ENCODE data around the gene DHX9. TPM values are rescaled to one million over a fixed set of nuclear protein-coding genes. Genes with fewer than 3 reads are reported as not detected.

The DHX9 gene
- total and polyA plus RNA-seq, 8 donors: 29.0 to 196 (median 54.5) TPM

DNA sequence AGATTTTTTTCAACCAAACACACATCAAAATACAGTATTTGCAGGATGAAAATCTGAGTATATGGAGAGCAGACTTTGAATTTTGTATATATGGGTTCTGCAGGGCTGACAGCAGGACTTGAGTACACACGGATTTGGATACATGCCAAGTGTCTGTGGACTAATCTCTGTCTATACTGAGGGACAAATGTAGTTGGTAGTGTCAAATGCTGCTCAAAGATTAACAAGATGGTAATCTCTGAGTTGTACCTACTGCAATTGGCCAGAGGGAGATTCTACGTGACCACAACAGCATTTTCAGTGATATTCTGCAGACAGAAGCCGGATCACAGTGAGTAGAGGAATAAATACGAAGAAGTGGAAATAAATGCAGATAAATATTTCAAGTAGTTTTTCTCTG lies 70.4 kb downstream of the DHX9 start:
- intact Hi-C loops (cut with DNase I; ENCODE audit: low total_unique reads): no loop called here
- TF ChIP-seq, protein P1, sequence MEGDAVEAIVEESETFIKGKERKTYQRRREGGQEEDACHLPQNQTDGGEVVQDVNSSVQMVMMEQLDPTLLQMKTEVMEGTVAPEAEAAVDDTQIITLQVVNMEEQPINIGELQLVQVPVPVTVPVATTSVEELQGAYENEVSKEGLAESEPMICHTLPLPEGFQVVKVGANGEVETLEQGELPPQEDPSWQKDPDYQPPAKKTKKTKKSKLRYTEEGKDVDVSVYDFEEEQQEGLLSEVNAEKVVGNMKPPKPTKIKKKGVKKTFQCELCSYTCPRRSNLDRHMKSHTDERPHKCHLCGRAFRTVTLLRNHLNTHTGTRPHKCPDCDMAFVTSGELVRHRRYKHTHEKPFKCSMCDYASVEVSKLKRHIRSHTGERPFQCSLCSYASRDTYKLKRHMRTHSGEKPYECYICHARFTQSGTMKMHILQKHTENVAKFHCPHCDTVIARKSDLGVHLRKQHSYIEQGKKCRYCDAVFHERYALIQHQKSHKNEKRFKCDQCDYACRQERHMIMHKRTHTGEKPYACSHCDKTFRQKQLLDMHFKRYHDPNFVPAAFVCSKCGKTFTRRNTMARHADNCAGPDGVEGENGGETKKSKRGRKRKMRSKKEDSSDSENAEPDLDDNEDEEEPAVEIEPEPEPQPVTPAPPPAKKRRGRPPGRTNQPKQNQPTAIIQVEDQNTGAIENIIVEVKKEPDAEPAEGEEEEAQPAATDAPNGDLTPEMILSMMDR (IDR thresholded peaks at IDR 0.05): no peak
- Histone ChIP-seq H3K27me3 (no peaks in the 10 kb centered on the region), H3K4me3 (no peak overlapping the region), H3K4me1 (no peaks in the 10 kb centered on the region), H3K36me3 (no peaks in the 10 kb centered on the region), H3K9me3 (peaks cover 0 to 14% (median 2%) of the 10 kb centered on the region in 4 donors), H3K27ac (no peak overlapping the region)
- 39 to 54% (median 48%) methylated on average over 4 of the region's 4 CpGs for WGBS, 5 donors
- DNase-seq: no peak

GRCh38 chr1:182910143-182910542 lies 71.0 kb downstream of the DHX9 start:
- TF ChIP-seq POLR2AphosphoS5 (IDR thresholded peaks at IDR 0.05) (no peak), EP300 (IDR thresholded peaks at IDR 0.05) (no peak), POLR2A (IDR thresholded peaks at IDR 0.05) (no peak)
- TF ChIP-seq, protein P1 (IDR thresholded peaks at IDR 0.05): no peak
- DNase-seq: no peak
- 97 to 100% (median 100%) methylated on average over 1 of the region's 1 CpG for WGBS, 5 donors
- H3K36me3 ChIP-seq: no peaks in the 10 kb centered on the region
- peaks cover 0 to 14% (median 2%) of the 10 kb centered on the region in 4 donors for H3K9me3 ChIP-seq
- H3K4me1 ChIP-seq: no peaks in the 10 kb centered on the region
- no peak overlapping the region for H3K27ac ChIP-seq
- H3K27me3 ChIP-seq: no peaks in the 10 kb centered on the region
- no peak overlapping the region for H3K4me3 ChIP-seq
- intact Hi-C loops (cut with DNase I; ENCODE audit: low total_unique reads): no loop called here

DNA sequence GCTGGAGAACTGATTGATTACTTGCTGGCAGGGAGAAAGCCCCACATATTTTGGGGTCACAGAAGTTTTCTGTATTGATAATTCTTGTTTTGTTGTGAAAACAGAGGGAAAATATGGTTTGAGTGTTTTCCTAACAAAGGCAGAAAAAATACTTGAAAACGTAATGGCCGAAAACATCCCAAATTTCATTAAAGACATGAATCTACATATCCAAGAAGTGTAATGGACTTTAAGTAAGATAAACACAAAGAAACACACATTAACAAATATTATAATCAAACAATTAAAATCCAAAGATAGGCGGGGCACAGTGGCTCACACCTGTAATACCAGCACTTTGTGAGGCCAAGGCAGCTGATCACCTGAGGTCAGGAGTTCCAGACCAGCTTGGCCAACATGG lies 74.3 kb downstream of the DHX9 start:
- no peaks in the 10 kb centered on the region for H3K4me1 ChIP-seq
- H3K36me3 ChIP-seq: no peaks in the 10 kb centered on the region
- peaks cover 0 to 14% (median 2%) of the 10 kb centered on the region in 4 donors for H3K9me3 ChIP-seq
- H3K27me3 ChIP-seq: no peaks in the 10 kb centered on the region
- no peak overlapping the region for H3K27ac ChIP-seq
- TF ChIP-seq POLR2AphosphoS5 (IDR thresholded peaks at IDR 0.05): no peak
- no peak for TF ChIP-seq EP300 (IDR thresholded peaks at IDR 0.05)
- no peak for TF ChIP-seq POLR2A (IDR thresholded peaks at IDR 0.05)
- TF ChIP-seq, protein P1 (IDR thresholded peaks at IDR 0.05): no peak
- intact Hi-C loops (cut with DNase I; ENCODE audit: low total_unique reads): no loop called here
- WGBS, 5 donors: 95 to 99% (median 96%) methylated on average over 3 of the region's 3 CpGs
- DNase-seq: no peak
- H3K4me3 ChIP-seq: no peak overlapping the region

GRCh38 chr1:182917378-182917777 lies 78.2 kb downstream of the DHX9 start:
- H3K27me3 ChIP-seq: no peaks in the 10 kb centered on the region
- H3K27ac ChIP-seq: no peak overlapping the region
- TF ChIP-seq POLR2AphosphoS5 (IDR thresholded peaks at IDR 0.05) (no peak), EP300 (IDR thresholded peaks at IDR 0.05) (no peak), POLR2A (IDR thresholded peaks at IDR 0.05) (no peak)
- TF ChIP-seq, protein P1 (IDR thresholded peaks at IDR 0.05): no peak
- no peak overlapping the region for H3K4me3 ChIP-seq
- WGBS, 5 donors: 67 to 87% (median 71%) methylated on average over 3 of the region's 3 CpGs
- DNase-seq: no peak
- H3K9me3 ChIP-seq: peaks cover 0 to 14% (median 2%) of the 10 kb centered on the region in 4 donors
- no peaks in the 10 kb centered on the region for H3K36me3 ChIP-seq
- intact Hi-C loops (cut with DNase I; ENCODE audit: low total_unique reads): no loop called here
- no peaks in the 10 kb centered on the region for H3K4me1 ChIP-seq
